Bronchial epithelial cell (primary cell): ENCODE measurements around the gene BCL11B. TPM values are rescaled to one million over a fixed set of nuclear protein-coding genes. Genes with fewer than 3 reads are reported as not detected.

Experiments
- DNase-seq: peaks from one replicate; pipeline ENCODE4 v3.0.0-alpha.2; 2010; ENCODE audit warnings: low read depth
- FAIRE-seq: peaks from 2 replicates; lab custom pipeline; 2011; peaks lifted over from hg19 to GRCh38; lab: Jason Lieb, UNC
- H3K27me3 ChIP-seq: 2 replicates; pipeline ENCODE4 v1.5.1; 2011; ENCODE audit warnings: low read length; ENCODE audit not compliant: control insufficient read depth, insufficient read depth
- H3K36me3 ChIP-seq: 2 replicates; pipeline ENCODE4 v1.5.1; 2011; ENCODE audit warnings: low read length; ENCODE audit not compliant: control insufficient read depth, insufficient read depth
- H3K4me3 ChIP-seq: 2 replicates; pipeline ENCODE4 v1.5.1; 2011; ENCODE audit warnings: mild to moderate bottlenecking, low read depth, low read length, control low read depth
- total RNA-seq: library from RNA; depleted of rRNA; stranded (reverse); fragments of >200 nt; gene quantifications from 2 replicates; pipeline ENCODE4 v1.2.1, GENCODE V29; 2014
- TF ChIP-seq, protein P1 (sequence below): IDR thresholded peaks from 2 replicates; pipeline ENCODE4 v1.5.1; 2011; ENCODE audit warnings: mild to moderate bottlenecking, moderate library complexity, low read length, control low read depth, inconsistent platforms; ENCODE audit not compliant: insufficient read depth, severe bottlenecking

The BCL11B gene
- total RNA-seq, 1 donor from 2014 or later, result 5.3 TPM

DNA sequence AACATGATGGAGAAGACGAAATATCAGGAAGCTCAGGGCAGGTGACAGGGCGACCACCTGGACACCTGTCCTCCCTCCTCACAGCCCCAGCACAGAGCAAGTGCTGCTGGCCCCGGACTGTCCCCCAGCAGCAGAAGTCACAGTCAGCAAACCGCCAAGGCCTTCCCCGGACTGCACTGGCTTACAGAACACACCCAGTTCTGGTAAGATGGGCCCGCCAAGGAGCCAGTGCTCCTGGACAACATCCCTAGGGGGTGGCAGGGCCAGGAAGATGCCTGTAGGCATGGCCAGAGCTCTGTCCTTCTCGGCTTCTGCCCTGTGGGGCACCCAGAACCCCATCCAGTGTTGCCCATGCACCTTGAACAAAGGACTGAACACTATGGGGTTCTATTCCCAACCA is 77.9 kb downstream of the BCL11B start:
- H3K4me3 ChIP-seq, result no peak overlapping the region
- FAIRE-seq (no peak), DNase-seq (no peak)
- TF ChIP-seq, protein P1, sequence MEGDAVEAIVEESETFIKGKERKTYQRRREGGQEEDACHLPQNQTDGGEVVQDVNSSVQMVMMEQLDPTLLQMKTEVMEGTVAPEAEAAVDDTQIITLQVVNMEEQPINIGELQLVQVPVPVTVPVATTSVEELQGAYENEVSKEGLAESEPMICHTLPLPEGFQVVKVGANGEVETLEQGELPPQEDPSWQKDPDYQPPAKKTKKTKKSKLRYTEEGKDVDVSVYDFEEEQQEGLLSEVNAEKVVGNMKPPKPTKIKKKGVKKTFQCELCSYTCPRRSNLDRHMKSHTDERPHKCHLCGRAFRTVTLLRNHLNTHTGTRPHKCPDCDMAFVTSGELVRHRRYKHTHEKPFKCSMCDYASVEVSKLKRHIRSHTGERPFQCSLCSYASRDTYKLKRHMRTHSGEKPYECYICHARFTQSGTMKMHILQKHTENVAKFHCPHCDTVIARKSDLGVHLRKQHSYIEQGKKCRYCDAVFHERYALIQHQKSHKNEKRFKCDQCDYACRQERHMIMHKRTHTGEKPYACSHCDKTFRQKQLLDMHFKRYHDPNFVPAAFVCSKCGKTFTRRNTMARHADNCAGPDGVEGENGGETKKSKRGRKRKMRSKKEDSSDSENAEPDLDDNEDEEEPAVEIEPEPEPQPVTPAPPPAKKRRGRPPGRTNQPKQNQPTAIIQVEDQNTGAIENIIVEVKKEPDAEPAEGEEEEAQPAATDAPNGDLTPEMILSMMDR, result no peak
- H3K27me3 ChIP-seq, result no peaks in the 10 kb centered on the region
- H3K36me3 ChIP-seq, result no peaks in the 10 kb centered on the region

- Histone ChIP-seq H3K36me3 (no peaks in the 10 kb centered on the region), H3K4me3 (no peak overlapping the region), H3K27me3 (no peaks in the 10 kb centered on the region)
- FAIRE-seq (no peak), DNase-seq (no peak)
- TF ChIP-seq, protein P1, result no peak
These were observed 79.2 kb downstream of the BCL11B start for GRCh38 chr14:99192830-99193229.

- peak; percentile 44 for DNase-seq
- TF ChIP-seq, protein P1, result no peak
- H3K36me3 ChIP-seq, result no peaks in the 10 kb centered on the region
- peak overlapping the region; percentile 42 for H3K4me3 ChIP-seq
- H3K27me3 ChIP-seq, result no peaks in the 10 kb centered on the region
- FAIRE-seq, result no peak
These were observed 79.9 kb downstream of the BCL11B start for GRCh38 chr14:99192028-99192621.

DNA sequence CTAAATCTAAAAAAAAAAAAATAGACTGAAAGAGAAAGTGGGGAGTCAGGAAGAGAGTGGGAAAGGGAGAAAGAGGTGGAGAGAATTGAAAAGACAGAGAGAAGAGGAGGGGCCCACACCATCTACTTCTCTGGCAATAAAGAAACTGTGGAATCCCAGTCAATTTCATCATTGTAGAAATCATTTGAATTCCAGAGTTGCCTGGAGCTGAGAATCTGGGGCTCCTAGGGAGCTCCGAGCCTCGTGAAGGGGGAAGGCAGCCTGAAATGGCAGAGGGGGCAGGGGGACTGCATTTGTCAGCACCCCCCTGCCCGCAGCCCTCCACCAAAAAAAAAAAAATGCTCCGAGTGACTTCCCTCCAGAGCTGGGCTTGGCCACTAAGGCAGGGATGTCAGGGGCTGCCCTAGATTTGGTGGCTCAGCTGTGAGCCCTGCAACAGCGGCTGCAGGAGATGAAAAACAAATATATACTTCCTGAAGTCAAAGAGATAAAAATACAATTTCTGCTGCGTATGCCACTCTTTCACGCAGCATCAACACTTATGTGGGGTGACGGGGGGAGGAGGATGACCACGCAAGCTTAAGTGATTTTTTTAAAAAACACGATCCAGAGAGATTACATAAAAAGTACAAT is 80.5 kb downstream of the BCL11B start:
- TF ChIP-seq, protein P1, result no peak
- H3K4me3 ChIP-seq, result peak overlapping the region; percentile 42
- H3K36me3 ChIP-seq, result no peaks in the 10 kb centered on the region
- H3K27me3 ChIP-seq, result no peaks in the 10 kb centered on the region
- no peak for DNase-seq
- FAIRE-seq, result no peak

- no peak overlapping the region for H3K4me3 ChIP-seq
- DNase-seq (no peak), FAIRE-seq (no peak)
- H3K36me3 ChIP-seq, result no peaks in the 10 kb centered on the region
- TF ChIP-seq, protein P1, result peak; percentile 31
- no peaks in the 10 kb centered on the region for H3K27me3 ChIP-seq
These were observed 81.2 kb downstream of the BCL11B start for GRCh38 chr14:99190696-99191394.
